ENCODE data around the gene IRAK1.

IRAK1 gene

DNA sequence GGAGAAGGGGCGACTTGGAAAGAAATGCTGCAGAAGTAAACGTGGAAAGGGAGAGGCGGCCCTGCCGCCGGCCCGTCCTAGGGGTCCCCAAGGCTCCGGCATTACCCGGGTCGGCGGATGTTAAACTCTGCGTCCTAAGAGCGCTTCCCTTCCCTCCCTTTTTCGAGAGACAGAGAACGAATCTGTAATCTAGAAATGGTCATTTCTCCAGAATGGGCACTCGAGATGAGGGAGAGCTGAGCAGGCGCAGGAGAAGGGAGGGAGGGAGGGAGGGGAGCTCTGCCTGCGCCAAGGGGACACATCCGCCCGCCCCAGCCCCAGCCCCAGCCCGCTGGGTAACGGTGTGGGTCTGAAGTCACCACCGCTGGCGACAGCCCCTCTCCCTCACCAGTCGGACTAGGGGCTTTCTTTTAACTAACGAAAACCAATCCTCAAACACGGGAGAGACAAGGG, 49.8 kb downstream of the IRAK1 start:
- peak; percentile 49 for DNase-seq

DNA sequence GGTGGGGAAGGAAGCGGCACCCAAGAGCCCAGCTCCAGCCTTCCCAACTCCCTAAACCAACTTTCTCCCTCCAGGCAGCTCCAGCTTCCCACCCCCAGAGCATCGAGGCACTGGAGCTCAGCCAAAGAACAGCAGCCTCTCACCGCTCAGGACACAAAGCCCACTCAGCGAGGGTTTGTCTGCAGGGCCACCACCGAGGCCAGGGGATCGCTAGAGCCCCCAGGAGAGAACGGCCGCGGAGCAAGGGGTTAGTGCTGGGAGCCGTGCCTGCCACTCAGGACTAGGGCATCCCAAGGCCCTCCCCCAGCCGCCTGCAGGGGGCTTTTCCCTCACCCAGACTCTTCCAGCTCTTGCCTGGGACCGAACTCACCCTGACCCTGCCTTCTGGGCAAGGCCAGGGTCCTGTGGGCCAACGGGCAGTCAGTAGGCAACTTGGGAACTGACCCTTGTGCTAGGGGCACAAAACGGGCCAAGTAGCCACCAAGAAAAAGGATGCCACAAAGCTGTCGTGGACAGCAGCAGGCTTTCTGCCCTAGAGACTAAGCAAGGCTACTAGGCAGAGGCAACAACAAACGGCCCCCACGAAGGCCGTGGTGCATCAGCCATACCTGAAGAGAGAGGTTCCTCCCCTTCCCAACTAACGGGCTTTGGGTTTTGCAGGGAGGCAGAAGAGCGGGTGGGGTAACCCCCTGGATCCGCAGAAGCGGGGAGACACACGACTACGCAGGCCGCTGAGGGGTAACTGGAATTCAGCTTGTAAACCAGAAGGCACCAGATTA, 50.4 kb downstream of the IRAK1 start:
- no peak for DNase-seq

- DNase-seq, result peak; percentile 67
Observed at GRCh38 chrX:153968754-153969124, 51.0 kb downstream of the IRAK1 start.

DNA sequence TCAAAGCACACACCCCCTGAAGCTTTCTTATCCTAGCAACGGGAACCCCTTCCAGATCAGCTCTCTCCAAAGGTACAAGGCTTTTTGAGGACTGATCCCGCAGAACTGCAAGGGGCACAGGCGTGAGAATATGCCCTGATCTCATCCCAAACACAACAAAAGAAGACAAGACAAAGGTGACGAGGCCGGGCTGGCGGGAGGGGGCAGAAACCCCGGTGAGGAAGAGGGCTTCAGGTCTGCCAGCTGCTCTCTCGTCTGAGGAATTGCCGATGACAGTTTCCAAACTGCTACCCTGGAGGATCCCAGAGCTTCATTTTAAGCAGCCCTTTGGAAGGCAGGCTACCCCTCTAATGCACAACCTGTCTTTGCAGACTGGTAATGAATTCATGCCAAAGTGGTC, 51.4 kb downstream of the IRAK1 start:
- no peak for DNase-seq

DNA sequence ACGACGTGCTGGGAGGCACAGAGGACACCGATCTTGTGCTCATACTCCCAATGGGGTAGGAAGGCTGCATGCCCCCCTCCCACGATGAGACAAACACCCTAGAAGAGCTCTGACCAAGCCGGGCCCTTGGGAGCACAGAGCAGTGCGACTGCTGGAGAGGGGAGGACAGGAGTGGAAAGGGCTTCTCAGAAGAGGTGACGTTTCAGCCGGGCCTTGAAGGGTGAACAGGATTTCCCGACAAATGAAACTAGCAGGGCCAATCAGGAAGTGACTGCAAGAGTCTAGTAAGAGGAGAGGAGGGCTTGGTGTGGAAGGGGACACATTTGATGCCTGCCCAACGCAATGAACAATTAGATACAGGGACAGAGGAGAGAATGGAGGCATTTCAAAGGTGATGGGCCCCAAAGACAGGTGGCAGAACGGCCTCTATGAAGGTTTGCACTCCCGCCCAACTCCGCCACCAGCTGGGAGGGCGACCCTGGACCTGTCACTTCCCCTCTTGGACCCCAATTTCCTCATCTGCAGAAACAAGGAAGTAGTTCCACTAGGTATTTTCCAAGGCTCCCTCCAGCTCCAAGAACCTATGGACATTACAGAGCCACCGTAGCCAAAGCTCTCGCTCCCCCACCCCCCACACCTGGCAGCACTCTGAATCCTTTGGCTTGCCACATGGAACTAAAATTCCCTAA, 52.0 kb downstream of the IRAK1 start:
- DNase-seq, result peak; percentile 49

DNA sequence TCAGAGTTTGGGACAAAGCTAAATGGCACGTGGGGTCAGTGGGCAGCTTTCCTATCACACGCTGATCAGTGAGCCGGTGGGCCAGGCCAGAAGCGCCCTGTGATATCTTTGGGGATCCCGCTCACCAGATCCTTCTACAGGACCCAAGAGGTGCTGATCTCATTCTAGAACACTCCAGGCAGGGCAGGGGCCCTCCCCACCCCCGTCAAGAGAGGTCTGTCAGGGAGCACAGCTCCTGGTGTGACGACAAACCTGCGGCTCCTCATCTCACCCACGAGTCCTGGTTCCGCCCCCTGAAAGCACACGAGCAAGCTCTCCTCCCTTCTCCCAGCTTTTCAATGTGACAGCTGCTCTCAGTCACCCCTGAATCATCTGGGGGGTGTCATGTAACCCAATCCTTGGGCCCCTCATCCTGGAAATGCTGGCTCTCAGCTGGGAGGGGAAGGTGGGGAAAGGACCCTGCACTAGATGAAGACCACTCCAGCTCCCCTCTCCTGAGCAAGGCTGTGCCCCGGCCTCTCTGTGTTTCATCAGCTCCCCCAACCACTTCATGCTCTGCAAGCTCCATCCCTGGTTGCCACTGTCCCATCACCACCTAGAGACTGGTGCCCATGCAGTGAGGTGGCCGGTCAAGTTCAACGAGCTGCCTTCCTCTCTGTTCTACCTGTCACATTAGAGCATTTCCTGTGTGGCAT, 52.7 kb downstream of the IRAK1 start:
- no peak for DNase-seq

DNA sequence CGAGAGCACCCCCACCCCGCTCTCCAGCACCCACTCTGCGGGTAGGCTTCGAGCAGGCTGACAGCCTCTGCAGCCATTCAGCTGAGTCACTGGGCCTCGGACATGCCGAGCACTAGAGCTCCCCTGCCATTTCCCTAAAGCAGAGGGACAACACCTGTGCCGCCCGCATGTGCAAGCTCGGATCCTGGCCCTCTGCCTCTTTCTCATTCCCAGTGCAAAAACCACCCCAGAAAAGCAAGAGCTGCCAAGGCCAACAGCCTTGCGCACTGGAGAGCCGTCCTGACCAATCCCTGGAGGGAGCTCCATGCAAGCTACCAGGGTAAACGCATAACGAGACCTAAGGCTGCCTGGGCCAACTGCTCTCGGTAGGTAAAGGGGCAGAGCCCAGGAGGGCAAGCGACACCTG, 53.4 kb downstream of the IRAK1 start:
- DNase-seq, result no peak

DNA sequence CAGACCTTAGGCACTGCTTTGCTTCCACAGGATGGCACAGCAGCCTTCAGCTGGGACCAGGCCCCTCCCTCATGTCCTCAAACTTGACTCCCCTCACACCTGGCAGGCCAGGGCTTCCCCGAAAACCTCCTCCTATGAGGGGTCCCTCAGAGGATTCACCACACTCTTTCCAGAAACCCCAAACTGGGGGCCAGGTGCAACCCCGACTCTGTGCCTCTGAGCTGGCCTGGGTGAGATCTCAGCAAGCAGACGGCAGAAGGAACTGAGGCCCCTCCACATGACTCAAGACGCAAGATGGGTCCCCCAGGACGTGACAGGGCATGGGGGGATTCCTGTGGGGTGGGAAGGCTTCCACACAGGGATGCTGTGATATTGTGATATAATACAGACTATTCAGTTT, 54.3 kb downstream of the IRAK1 start:
- no peak for DNase-seq

GRCh38 chrX:153964105-153964504, 55.6 kb downstream of the IRAK1 start:
- DNase-seq, result no peak

- no peak for DNase-seq
Observed at GRCh38 chrX:153963546-153963945, 56.2 kb downstream of the IRAK1 start.

GRCh38 chrX:153961292-153961691, 58.4 kb downstream of the IRAK1 start:
- DNase-seq, result no peak

GRCh38 chrX:153960786-153961185, 58.9 kb downstream of the IRAK1 start:
- DNase-seq, result no peak
